Muscle of arm (tissue), 12 donors: Measurements from ENCODE around the gene PPP1R9B. TPM values are rescaled to one million over a fixed set of nuclear protein-coding genes. Genes with fewer than 3 reads are reported as not detected.
A peak's percentile ranks its signal among the peaks of the same experiment; 100 is the strongest.

Experiments
- DNase-seq: peaks from one replicate; pipeline ENCODE4 v3.0.0-alpha.2; 2013
- polyA plus RNA-seq, 12 donors: library from polyadenylated mRNA; unstranded; fragments of 120-200 nt; gene quantifications; one replicate each; pipeline ENCODE4 v1.2.1, GENCODE V29; 2013; ENCODE audit not compliant: insufficient read length in 12 of 12

Gene PPP1R9B
- polyA plus RNA-seq, 12 donors: 29.5 to 70.3 (median 37.6) TPM; not detected in 1

- DNase-seq: no peak
These were observed 24.0 kb upstream of the PPP1R9B start for GRCh38 chr17:50174444-50174843.

- peak; percentile 92 for DNase-seq
These were observed 23.0 kb upstream of the PPP1R9B start for GRCh38 chr17:50173335-50173941.

DNA sequence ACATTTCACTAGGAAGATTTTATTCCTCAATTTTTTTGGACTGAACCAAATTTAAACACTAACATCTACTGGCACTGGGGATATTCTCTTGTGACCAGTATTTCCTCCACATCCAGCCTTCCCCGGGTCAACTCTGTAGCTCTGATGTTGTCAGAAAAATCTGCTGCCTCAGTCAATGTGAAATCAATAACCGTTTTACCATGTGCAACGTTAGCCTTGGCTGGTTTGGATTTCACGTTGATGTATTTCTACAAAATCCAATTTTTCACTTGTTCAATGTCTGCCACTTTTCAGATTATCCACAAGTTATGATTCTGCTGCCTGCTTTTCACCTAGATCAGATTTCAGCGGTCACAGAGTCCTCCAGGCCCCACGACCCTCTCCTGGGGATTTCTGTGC lies 22.5 kb upstream of the PPP1R9B start:
- no peak for DNase-seq

DNA sequence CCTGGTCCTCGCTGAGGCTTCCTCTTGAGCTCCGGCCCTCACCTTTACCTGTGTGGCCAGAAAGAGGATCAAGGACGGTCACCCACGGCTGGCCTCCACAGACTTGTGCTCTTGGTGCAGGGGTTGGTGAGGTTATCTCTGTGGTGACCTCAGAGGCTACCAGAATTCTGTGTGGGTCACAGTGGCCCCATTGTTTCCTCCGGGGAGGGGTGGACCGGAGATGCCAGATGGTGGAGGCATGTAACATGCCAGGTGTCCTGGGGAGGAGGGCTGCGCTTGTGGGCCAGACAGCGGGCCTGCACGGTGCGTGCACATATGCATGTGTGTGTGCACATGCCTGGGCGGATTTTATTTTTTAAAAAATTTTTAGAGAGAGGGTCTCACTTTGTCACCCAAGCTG lies 21.7 kb upstream of the PPP1R9B start:
- DNase-seq: no peak

GRCh38 chr17:50171371-50172071 lies 21.0 kb upstream of the PPP1R9B start:
- DNase-seq: no peak

- DNase-seq: no peak
These were observed 20.3 kb upstream of the PPP1R9B start for GRCh38 chr17:50170662-50171370.

GRCh38 chr17:50169881-50170459 lies 19.5 kb upstream of the PPP1R9B start:
- DNase-seq: no peak

- no peak for DNase-seq
These were observed 18.8 kb upstream of the PPP1R9B start for GRCh38 chr17:50169121-50169764.

GRCh38 chr17:50168319-50168718 lies 17.8 kb upstream of the PPP1R9B start:
- DNase-seq: no peak

GRCh38 chr17:50167371-50167770 lies 16.9 kb upstream of the PPP1R9B start:
- no peak for DNase-seq

- DNase-seq: no peak
These were observed 16.2 kb upstream of the PPP1R9B start for GRCh38 chr17:50166518-50167181.

GRCh38 chr17:50165867-50166517 lies 15.5 kb upstream of the PPP1R9B start, which contains the start of gene SGCA:
TSS of gene SGCA (plus strand) at chr17:50166005. CDS start at chr17:50166041, 36 bp downstream.
- no peak for DNase-seq

GRCh38 chr17:50165466-50165865 lies 15.0 kb upstream of the PPP1R9B start:
- no peak for DNase-seq

DNA sequence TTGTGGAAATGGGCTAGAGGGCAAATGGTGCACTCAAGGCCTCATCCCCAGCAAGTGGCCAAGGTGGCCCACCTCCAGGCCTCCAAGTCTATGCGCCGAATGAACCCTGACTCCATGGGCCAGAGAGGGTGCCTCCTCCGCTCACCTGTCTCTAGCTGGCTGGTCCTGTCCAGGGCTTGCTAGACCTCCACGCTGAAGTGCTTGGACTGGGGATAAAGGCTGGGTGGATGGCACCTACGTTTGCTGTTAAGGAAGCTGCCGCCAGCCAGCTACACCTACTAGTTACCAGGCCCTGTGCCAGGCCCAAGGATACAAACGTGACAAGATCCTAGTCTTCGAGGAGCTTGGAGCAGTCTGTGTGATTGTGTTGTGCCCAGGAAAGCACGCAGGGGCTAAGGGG lies 14.6 kb upstream of the PPP1R9B start:
- DNase-seq: no peak

DNA sequence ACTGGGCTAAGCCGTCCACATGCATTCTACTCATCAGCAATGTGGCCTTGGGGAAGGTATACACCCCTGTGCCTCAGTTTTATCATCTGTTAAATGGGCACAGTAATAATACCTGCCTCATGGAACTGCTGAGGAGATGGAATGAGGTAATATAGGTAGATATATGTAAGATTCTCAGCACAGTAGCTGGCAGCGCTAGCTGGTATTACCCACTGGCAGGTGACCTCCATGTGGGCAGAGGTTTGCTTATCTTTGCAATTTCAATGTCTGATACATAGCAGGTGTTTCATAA lies 14.2 kb upstream of the PPP1R9B start:
- DNase-seq: no peak

DNA sequence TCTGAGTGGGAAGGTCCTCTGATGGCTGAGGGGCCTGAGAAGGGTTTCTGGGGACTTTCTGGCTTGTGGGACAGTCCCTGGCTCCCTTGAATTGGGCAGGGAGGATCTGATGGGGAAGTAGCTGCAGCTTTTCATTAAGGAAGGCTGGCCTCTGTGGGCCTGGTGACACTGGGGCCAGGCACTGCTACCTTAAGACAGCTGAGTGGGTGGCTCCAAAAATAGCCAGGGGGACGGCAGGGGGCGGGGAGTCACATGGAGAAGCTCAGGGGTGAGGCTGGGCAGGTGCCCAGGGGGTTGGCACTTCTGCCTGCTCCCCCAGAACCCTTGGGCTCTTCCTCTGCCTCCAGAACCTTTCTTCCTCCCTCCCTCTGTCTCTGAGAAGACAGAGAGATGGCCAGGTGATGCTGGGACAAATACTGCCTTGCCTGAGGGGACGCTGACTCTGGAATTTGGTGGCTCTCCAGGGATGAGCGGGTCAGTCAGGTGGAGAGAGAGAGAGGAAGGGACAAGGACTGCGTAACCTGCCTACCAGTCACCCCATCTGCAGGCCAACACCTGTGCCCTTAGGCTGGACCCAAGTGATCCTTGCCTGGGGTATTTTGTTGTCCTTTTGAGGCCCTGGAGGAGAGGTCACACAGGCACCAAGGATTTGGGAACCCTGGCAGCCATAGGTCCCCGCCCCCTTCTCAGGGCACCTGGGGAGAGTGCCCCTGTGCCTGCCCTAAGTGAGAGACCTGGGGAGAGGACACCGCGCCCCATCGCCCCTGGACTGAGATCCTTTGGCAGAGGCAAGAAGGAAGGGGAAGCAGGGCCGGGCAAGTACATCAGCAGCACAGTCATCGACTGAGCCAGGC lies 13.6 kb upstream of the PPP1R9B start:
- no peak for DNase-seq

DNA sequence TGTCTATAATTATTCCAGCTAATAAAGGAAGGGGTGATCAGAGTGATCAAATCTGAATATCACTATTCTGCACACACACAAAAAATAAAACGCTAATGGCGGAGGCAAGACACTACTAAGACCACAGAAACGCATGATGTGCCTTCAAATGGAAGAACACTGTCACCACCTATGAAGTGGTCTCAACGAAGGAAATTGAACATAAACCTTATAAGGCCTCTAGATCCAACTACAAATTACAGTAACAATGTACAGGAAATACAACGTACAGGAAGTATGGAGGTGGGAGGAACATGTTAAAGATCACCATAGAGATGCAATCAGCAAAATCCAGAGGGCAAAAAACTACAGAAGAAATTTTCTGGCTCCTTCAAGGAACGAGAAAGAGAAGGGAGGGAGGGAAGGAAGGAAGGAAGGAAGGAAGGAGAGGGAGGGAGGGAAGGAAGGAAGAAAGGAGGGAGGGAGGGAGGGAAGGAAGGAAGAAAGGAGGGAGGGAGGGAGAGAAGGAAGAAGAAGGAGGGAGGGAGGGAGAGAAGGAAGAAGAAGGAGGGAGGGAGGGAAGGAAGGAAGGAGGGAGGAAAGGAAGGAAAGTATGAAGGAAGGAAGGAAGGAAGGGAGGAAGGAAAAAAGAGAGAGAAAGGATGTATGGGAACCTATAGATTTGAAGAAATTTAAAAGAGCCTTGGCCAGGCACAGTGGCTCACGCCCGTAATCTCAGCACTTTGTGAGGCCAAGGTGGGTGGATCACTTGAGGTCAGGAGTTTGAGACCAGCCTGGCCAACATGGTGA lies 12.2 kb upstream of the PPP1R9B start:
- DNase-seq: no peak

GRCh38 chr17:50161911-50162288 lies 11.4 kb upstream of the PPP1R9B start:
- DNase-seq: no peak
